ENCODE measurements around the gene PSMG2. TPM values are rescaled to one million over a fixed set of nuclear protein-coding genes. Genes with fewer than 3 reads are reported as not detected.

Gene PSMG2, protein sequence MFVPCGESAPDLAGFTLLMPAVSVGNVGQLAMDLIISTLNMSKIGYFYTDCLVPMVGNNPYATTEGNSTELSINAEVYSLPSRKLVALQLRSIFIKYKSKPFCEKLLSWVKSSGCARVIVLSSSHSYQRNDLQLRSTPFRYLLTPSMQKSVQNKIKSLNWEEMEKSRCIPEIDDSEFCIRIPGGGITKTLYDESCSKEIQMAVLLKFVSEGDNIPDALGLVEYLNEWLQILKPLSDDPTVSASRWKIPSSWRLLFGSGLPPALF
- 99.7 and 116 TPM in 2 replicates for total RNA-seq (2014; rRNA removed; shearing (Covaris generic))
- polyA plus RNA-seq (2015; cell fraction: cytosol; rRNA removed) = 54.0 and 78.2 TPM in 2 replicates
- 53.1 and 61.6 TPM in 2 replicates for polyA plus RNA-seq (2015; cell fraction: nucleus; rRNA removed)

DNA sequence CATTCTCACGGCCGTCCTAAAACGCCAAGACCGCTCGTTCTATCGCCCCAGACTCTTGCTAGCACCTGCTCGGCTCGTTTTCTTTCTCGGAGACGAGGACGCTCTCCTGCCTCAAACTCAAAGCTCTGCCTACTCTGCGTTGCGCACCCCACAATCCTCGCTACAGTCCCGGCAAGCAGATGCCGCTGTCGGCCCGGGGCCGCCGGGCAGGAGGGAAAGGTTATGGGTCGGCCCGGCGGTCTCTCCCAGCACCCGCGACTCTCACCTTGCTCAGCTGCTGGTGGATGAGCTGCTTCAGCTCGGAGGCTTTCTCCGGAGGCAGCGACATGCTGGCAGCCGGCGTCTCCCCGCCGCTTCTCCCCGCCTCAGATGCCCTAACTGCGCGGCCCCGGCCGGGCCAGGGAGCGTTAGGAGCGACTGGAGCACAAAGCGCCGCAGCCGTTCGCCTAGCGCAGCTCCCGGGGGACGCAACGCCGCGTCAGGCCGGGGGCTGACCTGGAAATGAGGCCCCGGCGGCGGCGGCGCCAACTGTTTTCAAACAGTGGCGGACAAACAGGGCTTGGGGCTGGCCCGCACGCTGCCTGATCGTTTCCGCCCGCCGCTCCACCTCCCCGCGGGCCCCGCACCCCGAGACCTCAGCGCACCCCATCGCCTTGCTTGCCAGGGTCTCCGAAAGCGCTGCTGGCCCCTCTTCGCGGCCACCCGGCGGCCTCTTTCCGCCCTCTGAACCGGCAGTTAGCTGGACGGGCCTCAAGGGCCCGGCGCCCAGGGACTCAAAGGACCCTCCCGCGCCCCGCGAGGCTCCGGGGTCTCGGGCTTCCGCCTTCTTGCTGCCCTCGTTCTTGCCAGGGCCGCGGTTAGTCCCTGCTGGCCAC lies at the start of gene PSMG2, which contains the start of gene CEP76:
Gene PSMG2, plus strand, starts transcription at position 822 of the 875 bp plus-strand sequence. CDS start 66 bp downstream, outside the sequence.
Gene CEP76, minus strand, starts transcription at position 503 of the 875 bp plus-strand sequence. Its CDS starts 175 bp downstream, at position 328.
- in situ Hi-C loops (cut with HindIII; ENCODE audit: low pct_unique_long_range_greater_than_20kb, low sequenced_read_pairs) = no loop called here
- DNase-seq (ENCODE audit: low read depth, low spot score) = peak; percentile 90

DNA sequence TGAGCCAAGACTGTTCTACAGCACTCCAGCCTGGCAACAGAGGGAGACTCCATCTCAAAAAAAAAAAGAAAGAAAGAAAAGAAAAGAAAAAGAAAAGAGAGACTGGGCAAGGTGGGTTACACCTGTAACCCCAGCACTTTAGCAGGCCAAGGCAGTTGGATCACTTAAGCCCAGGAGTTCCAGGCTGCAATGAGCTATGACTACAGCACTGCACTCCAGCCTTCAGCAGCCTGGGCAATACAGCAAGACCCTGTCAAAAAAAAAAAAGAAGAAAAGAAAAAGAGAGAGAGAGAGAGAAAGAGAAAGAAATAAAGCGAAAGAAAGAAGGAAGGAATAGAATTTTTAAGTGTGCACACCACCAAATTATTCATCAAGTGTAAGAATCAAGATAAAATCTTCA lies 47.9 kb upstream of the PSMG2 start:
- DNase-seq (ENCODE audit: low read depth, low spot score) = no peak
- in situ Hi-C loops (cut with HindIII; ENCODE audit: low pct_unique_long_range_greater_than_20kb, low sequenced_read_pairs) = no loop called here

- DNase-seq (ENCODE audit: low read depth, low spot score) = no peak
- in situ Hi-C loops (cut with HindIII; ENCODE audit: low pct_unique_long_range_greater_than_20kb, low sequenced_read_pairs) = no loop called here
Measured at GRCh38 chr18:12656605-12656937, 46.3 kb upstream of the PSMG2 start.

GRCh38 chr18:12656938-12657683 lies 45.7 kb upstream of the PSMG2 start:
- no peak for DNase-seq (ENCODE audit: low read depth, low spot score)
- in situ Hi-C loops (cut with HindIII; ENCODE audit: low pct_unique_long_range_greater_than_20kb, low sequenced_read_pairs) = no loop called here

- in situ Hi-C loops (cut with HindIII; ENCODE audit: low pct_unique_long_range_greater_than_20kb, low sequenced_read_pairs) = no loop called here
- DNase-seq (ENCODE audit: low read depth, low spot score) = peak; percentile 75
Measured at GRCh38 chr18:12657684-12658425, 45.0 kb upstream of the PSMG2 start, which contains the start of gene SPIRE1. TSS of gene SPIRE1 (minus strand) at chr18:12658107. CDS start at chr18:12657866, 241 bp downstream.

DNA sequence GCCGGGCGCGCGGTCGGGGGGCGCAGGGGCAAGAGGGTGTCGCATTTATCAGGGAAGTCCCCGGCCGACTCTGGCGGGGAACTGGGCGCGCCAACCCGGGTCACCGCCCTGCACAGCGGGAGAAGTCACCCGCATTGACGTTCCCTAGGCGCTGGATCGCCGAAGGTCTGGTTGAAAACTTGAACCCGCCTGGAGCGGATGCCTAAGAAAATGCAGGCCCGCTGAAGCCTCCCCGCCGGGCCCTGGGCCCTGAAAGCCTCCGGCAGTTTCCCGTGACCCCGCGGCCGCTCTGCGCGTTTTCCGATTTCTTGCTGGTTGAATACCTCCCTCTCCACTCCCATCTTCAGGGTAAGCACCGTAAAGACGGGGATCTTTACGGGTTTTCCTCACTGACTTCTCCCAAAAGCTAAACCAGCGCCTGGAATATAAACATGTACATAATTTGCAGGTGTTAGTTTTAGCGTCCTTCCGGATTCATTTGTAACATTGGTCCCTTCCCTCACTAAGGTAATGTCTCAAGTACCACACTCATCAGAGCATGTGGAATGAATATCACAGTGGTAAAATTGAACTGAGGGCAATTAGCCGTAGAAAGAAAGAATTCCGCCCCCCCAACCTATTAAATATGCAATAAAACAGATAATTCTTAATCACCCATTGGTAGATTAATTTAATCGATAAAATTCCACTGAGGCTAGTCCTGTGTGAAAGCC lies 44.3 kb upstream of the PSMG2 start:
- DNase-seq (ENCODE audit: low read depth, low spot score) = peak; percentile 47
- in situ Hi-C loops (cut with HindIII; ENCODE audit: low pct_unique_long_range_greater_than_20kb, low sequenced_read_pairs) = no loop called here

DNA sequence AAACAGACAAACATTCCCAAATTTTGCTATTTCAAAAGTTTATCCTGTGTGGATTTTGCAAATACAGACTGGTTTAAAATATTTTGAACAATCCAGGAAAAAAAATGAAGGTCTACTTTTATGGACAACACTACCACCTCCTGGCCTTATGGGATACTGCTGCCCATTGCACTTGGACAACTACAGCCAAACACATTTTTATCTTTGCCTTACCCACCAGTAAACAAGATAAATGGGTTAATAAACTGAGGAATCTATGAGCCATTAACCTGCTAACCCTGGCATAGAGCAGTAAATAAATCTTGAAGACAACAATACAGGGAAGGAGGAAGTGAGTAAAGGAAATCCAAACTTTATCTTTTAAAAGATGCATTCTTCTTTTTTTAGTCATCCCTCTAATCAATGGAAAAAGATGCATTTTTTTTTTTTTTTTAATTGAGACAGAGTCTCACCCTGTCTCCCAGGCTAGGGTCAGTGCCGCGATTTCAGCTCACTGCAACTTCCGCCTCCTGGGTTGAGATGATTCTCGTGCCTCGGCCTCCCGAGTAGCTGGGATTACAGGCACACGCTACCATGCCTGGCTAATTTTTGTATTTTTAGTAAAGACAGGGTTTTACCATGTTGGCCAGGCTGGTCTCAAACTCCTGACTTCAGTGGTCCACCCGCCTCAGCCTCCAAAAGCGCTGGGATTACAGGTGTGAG lies 42.8 kb upstream of the PSMG2 start:
- in situ Hi-C loops (cut with HindIII; ENCODE audit: low pct_unique_long_range_greater_than_20kb, low sequenced_read_pairs) = no loop called here
- peak; percentile 68 for DNase-seq (ENCODE audit: low read depth, low spot score)

DNA sequence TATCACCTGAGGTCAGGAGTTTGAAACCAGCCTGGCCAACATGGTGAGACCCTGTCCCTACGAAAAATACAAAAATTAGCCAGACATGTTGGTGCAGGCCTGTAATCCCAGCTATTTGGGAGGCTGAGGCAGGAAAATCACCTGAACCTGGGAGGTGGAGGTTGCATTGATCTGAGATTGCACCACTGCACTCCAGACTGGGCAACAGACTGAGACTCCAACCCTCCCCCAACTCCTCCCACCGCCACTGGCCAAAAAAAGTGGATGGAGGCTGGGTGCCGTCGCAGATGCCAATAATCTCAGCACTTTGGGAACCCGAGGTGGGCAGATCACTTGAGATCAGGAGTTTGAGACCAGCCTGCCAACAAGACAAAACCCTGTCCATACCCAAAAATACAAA lies 34.8 kb upstream of the PSMG2 start:
- in situ Hi-C loops (cut with HindIII; ENCODE audit: low pct_unique_long_range_greater_than_20kb, low sequenced_read_pairs) = no loop called here
- no peak for DNase-seq (ENCODE audit: low read depth, low spot score)

DNA sequence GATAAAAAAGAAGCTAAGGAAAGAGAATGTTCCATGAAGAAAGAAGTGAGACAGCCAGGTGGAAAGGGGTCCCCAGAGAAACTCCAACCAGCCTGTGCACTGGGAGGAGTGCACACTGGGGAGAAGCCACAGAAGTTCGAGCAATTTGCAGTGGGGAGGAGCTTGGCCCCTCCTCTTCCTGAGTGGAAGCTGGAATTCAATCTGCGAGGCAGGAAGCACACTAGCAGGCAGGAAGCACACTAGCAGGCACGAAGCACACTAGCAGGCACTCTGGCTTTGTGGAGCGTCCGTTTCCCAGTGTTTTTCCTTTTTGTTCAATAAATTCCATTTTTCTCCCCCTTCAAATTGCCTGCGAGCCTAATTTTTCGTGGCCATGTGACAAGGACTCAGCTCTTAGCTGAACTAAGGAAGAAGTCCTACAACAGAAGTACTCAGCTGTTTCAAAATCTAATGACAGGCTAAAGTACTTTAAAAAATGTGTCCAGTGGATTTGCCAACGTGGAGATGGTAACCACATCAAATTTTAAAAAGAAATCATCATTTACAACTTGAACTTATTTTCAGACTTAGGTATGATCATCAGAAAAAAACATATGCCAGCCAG lies 23.6 kb upstream of the PSMG2 start:
- peak; percentile 70 for DNase-seq (ENCODE audit: low read depth, low spot score)
- in situ Hi-C loops (cut with HindIII; ENCODE audit: low pct_unique_long_range_greater_than_20kb, low sequenced_read_pairs) = no loop called here

- DNase-seq (ENCODE audit: low read depth, low spot score) = peak; percentile 72
- in situ Hi-C loops (cut with HindIII; ENCODE audit: low pct_unique_long_range_greater_than_20kb, low sequenced_read_pairs) = no loop called here
Measured at GRCh38 chr18:12686100-12686499, 16.7 kb upstream of the PSMG2 start.

DNA sequence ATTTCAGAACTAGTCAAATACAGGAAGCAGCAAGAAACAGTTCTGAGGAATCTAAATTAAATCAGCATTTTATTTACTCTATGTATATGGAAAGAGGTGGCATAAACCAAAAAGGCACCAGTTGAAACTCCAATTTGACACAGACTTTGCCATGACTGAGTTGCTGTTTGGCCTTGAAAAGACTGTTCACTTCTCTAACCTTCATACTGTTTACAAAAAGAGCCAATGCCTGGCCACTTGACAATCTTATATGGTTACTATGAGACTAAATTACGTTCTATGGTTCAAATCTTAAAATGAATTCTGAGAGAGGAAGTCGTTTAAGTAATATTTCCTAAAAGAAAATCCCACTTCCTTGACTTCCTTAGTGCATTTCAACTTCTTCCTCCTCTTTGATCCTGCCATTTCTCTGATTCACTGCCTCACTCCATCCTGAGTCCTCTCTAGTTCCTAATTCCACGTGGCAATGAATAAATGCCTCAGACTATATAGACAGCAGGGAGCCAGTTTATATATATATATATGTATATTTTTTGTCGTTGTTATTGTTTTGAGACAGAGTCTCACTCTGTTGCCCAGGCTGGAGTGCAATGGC lies 13.5 kb upstream of the PSMG2 start:
- in situ Hi-C loops (cut with HindIII; ENCODE audit: low pct_unique_long_range_greater_than_20kb, low sequenced_read_pairs) = no loop called here
- DNase-seq (ENCODE audit: low read depth, low spot score) = no peak

- no peak for DNase-seq (ENCODE audit: low read depth, low spot score)
- in situ Hi-C loops (cut with HindIII; ENCODE audit: low pct_unique_long_range_greater_than_20kb, low sequenced_read_pairs) = no loop called here
Measured at GRCh38 chr18:12692206-12692605, 10.6 kb upstream of the PSMG2 start.

GRCh38 chr18:12694032-12694431 lies 8.8 kb upstream of the PSMG2 start:
- in situ Hi-C loops (cut with HindIII; ENCODE audit: low pct_unique_long_range_greater_than_20kb, low sequenced_read_pairs) = no loop called here
- no peak for DNase-seq (ENCODE audit: low read depth, low spot score)

- DNase-seq (ENCODE audit: low read depth, low spot score) = no peak
- in situ Hi-C loops (cut with HindIII; ENCODE audit: low pct_unique_long_range_greater_than_20kb, low sequenced_read_pairs) = no loop called here
Measured at GRCh38 chr18:12699747-12700146, 3.1 kb upstream of the PSMG2 start.

DNA sequence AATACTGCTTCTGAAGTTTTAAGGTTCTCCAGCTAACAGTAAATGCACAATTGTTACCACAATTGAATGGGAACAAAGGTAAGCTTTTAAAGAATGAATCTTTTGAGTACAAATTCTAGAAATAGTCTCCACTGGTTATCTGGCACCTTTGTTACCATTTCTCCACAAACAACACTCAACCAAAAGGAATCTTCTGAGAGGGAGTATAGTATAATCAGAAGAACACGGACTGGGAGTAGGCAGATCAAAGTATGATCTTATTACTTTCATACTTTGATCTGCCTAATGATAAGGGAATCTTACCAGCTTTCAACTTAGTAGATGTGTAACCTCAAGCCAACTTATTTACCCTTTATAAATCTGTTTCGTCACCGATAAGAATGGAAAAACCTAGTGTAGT lies 1.7 kb upstream of the PSMG2 start:
- in situ Hi-C loops (cut with HindIII; ENCODE audit: low pct_unique_long_range_greater_than_20kb, low sequenced_read_pairs) = no loop called here
- no peak for DNase-seq (ENCODE audit: low read depth, low spot score)

Data from SK-MEL-5 (cell line).